Kasumi-1 (cell line): ENCODE measurements around the gene ETF1.
"Not testable (repeated sequence)": the region's sequence is repeated elsewhere in the genome, so short reads cannot be mapped to it uniquely, and the experiment has no call there.

Experiments
- DNase-seq, 2 experiments: peaks; one replicate each; lab custom pipeline; 2025; lab: John Stamatoyannopoulos, UW

The ETF1 gene

GRCh38 chr5:138490648-138491283, 52.3 kb downstream of the ETF1 start:
- DNase-seq: no peak

- DNase-seq: no peak
These were observed 53.4 kb downstream of the ETF1 start for GRCh38 chr5:138489683-138490061.

- no peak for DNase-seq
These were observed 54.5 kb downstream of the ETF1 start for GRCh38 chr5:138488481-138488945.

- no peak for DNase-seq
These were observed 60.4 kb downstream of the ETF1 start for GRCh38 chr5:138482638-138483037.

- DNase-seq: no peak
These were observed 66.1 kb downstream of the ETF1 start for GRCh38 chr5:138476918-138477317.

- DNase-seq: not testable (repeated sequence)
These were observed 69.9 kb downstream of the ETF1 start for GRCh38 chr5:138473151-138473550.

GRCh38 chr5:138472353-138472752, 70.7 kb downstream of the ETF1 start:
- DNase-seq: no peak

GRCh38 chr5:138471052-138471361, 72.0 kb downstream of the ETF1 start:
- no peak for DNase-seq

GRCh38 chr5:138470322-138471051, 72.5 kb downstream of the ETF1 start:
- no peak for DNase-seq

GRCh38 chr5:138469540-138470321, 73.3 kb downstream of the ETF1 start:
- DNase-seq: no peak

- DNase-seq: no peak
These were observed 74.0 kb downstream of the ETF1 start for GRCh38 chr5:138468966-138469539.

GRCh38 chr5:138468133-138468965, 74.7 kb downstream of the ETF1 start:
- no peak for DNase-seq

GRCh38 chr5:138467711-138468132, 75.3 kb downstream of the ETF1 start:
- DNase-seq: no peak

GRCh38 chr5:138466900-138467710, 75.9 kb downstream of the ETF1 start:
- no peak for DNase-seq

GRCh38 chr5:138466125-138466899, 76.7 kb downstream of the ETF1 start:
- no peak for DNase-seq

GRCh38 chr5:138465261-138466124, 77.5 kb downstream of the ETF1 start, which contains the start of gene EGR1:
TSS of gene EGR1 (plus strand) at chr5:138465479. CDS start at chr5:138465762, 283 bp downstream.
- peak; percentile 91 to 92 for DNase-seq

GRCh38 chr5:138464388-138465260, 78.4 kb downstream of the ETF1 start:
- peak; percentile 96 to 97 for DNase-seq

- DNase-seq: peak; percentile 91 to 93
These were observed 79.0 kb downstream of the ETF1 start for GRCh38 chr5:138464008-138464387.
